Inflammatory macrophage treated with lipopolysaccharide for 4 hours (primary cell): ENCODE results near the gene CTNNA2.
A peak's percentile ranks its signal among the peaks of the same experiment; 100 is the strongest.

Source experiments
- DNase-seq: peaks from one replicate; pipeline ENCODE4 v3.0.0-alpha.2; 2020

CTNNA2 gene

DNA sequence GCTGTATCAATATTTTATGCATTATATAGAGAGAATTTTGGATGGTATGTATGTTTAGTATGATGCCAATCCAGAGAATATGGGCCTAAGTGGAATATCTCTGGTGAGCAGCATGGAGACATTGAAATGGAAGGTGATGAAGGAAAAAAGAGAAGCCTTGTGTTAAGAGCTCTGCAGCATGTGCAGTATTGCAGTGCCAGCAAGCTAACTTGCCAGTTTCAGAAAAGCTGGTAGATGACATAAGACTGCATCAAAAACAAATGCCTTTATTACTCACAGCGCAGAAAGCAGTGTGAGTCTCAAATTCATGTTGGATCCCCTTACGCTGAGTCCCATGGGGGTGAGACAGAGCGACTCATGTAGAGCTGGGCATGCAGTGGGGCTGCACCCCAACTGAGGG lies 280.2 kb downstream of the CTNNA2 start:
- DNase-seq: no peak

DNA sequence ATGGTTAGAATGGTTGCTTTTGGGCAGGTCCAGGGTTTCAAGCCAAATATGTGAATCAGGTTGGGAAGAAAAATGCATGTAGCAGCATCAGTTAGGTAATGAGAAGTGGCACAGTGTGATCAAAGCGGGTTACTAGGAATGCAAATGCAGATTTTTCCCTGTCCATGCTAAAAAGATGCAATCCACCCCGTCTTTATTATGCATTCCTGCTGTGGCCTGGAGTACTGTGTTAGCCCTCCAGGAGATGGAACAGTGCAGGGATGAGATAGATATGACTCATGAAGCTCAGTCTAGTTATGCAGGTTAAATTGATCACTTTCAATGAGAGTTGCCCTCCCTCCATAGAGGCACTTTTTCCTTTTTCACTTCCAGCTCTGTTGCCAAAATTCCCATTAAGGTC lies 283.8 kb downstream of the CTNNA2 start:
- no peak for DNase-seq

DNA sequence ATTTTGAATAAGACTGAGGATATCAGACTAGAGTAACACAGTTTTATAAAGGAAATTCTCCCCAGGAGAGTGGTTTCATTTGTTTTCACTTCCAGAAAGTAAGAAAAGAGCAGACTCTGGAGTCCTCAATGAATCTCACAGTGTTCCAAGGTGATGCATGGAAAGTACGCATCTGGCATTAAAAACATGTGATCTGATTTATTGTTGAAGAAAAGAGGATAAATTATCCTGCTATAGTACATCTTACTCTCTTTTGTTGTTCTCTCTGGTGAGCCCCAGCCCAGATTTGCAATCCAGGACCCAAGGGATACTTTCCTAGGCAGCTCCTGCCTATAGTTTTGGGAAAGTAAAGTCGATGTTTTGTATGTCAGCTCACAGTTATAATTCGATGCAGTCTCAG lies 285.9 kb downstream of the CTNNA2 start:
- no peak for DNase-seq

DNA sequence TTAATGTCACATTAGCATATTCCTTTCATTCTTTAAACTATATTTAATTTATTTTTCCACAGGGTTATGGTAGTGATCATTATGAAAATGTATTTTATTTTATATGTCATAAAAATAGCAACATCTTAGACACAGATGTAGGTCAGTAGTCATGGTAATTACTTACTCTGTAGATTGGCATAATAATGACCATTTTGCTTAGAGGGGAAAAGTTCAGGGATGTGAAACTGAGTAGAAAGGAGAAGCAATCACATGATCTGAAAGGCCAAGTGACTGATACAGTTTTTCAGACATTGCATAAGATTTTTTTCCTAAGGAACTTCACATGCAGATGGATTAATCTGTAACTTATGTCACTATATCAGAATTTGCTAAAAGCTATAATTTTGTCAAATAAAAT lies 286.9 kb downstream of the CTNNA2 start:
- DNase-seq: peak; percentile 21

DNA sequence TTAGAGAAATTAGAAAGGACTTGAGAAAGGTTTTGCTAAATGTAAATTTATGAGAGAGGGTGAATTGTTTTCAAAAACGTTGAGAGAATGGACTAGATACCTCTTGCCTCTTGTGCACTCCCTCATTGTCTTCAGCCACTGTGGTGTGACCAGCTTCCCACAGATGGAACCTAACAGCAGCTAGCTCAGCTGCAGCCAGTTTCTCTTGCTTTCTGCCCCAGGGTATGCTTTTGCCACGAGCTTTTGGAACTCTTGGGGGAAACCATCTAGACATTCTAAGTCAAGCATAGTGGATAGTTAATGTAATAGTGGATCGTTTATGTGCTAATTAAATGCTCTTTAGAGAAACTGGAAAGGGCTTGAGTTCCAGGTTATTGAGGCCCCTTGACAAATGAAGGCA lies 288.2 kb downstream of the CTNNA2 start:
- no peak for DNase-seq

DNA sequence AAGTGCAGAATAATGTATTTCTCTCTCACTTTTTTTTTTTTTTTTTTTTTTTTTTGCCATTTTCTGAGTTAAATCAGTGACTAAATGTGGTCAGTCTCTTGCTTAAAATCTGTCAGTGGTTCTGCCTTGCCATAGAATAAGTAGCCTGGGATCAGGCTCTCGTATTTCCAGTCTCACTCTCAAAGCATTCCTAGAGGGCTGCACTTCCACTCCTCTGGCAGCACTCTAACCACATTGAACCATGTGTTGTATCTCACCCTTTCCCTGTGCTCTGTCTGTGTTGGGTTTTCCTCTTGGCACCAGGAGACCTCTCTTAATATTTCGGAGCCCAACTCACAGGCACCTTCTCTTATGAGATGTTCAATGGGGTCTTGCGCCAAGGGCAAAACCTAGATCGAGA lies 304.4 kb downstream of the CTNNA2 start:
- no peak for DNase-seq

DNA sequence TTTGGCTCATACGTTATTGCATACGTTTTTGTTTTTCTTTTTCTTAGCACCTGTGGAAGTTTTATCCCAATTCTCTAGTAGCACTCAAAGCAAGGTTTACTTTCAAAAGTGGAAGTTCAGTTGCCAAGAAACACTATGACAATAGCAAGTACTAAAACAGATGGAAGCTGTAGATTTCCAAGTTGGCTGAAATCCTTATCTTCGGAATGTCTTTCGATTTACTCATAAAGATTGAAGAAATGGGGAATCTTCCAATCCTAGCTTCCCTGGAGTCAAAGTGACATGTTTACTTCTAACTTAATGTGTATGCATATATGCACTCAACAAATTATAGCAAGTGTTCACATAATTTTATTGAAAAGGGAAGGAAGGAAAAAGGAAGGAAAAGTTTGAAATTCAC lies 307.4 kb downstream of the CTNNA2 start:
- no peak for DNase-seq

DNA sequence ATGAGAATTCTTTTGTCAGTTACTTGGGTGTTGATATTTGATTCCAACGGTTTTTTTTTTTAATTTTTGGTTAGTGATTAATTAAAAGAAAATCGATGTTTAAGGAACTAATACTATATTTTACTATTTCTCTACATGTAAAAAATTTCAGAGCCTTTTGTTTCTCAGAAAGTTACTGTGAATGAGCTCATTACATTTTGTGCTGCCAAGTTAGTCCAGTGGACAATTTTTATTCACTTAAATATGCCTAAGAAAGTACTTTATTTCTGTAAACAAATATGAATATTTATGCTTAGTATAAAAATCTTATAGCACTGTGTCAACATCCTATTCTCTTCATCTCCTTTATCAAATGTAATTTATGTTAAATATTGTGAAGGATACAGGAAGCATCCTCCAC lies 309.3 kb downstream of the CTNNA2 start:
- no peak for DNase-seq

DNA sequence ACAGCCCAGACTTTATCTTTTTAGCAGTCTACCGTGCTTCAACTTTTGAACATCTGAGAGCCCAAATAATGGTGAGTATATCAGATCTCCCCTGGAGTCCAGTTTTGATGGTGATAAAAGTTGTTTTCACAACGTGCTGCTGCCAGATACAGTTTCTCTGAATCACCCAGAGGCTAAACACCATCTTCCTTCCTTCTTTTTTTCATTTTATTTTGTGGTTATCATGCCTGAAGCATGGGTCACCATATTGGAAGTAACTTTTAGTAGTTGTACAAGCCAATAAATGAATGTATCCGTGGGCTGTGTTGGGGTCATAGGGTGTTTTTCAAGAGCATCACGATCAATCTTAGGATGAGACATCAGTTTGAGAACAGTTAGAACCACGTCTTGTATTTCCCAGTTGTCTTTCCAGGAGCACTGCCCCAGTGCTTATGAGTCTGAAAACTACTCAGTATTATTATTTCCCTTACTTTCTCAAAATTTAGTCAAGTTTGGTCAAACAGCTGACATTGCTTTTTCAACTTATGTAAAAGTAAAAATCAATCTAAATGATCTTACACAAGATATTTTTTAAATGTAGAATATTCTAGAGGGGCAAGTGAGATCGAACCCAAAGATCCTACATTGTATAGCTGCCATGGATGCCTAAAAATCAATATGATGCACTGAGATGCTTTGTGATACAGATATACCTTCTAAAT lies 311.4 kb downstream of the CTNNA2 start:
- DNase-seq: no peak

DNA sequence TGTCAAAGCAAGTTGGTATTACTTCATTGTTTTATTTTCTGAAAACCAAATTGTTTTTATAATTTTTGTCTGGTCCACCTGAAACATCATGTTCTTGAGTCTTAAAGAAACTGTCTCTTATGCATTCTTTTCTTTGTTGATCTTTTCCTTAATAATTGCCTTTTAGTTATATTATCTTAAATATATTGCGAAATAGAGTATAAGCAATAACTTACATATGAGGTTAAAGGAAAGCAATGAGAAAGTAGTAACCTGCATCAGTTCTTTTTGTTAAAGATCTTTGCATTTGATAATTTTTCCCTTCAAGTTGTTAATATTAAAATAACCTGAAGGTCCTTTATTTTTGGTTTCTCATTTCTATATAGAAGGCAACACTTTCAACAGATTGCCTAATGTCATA lies 315.0 kb downstream of the CTNNA2 start:
- no peak for DNase-seq

DNA sequence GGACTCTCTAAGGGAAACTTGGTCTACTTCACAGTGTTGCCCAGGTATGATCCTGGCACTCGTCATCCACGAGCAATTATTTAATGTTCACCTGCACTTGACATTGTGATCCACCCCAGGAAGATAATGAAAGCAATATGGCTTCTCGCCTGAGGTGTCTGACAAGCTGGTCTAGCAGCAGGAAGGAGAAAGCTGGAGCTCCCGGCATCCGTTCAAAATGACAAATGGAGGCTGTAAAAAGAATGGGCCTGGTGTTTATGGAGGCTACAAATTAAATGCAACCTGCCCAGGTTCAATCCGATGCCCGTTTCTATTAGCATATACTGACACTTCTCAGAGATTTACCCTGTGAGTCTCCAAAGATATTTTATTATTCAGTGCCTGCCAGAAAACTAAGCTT lies 317.6 kb downstream of the CTNNA2 start:
- DNase-seq: no peak

DNA sequence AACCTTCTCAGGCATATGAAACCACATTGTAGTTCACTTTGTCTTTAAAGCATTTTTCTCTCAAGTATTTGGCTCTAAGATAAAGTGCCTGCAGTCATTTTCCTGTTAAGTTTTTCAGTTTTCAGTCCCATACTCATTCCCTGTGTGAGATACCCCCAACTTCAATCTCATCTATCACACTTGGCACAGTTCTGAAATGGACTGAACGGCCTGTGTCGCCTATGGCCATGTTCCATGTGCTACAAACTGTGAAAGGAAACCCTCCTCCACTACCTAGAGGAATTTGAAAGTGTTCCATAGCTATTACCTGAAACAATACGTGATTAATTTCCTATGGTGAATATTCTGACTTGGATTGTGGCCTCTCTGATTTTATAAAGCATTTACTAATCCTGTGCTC lies 319.1 kb downstream of the CTNNA2 start:
- no peak for DNase-seq

DNA sequence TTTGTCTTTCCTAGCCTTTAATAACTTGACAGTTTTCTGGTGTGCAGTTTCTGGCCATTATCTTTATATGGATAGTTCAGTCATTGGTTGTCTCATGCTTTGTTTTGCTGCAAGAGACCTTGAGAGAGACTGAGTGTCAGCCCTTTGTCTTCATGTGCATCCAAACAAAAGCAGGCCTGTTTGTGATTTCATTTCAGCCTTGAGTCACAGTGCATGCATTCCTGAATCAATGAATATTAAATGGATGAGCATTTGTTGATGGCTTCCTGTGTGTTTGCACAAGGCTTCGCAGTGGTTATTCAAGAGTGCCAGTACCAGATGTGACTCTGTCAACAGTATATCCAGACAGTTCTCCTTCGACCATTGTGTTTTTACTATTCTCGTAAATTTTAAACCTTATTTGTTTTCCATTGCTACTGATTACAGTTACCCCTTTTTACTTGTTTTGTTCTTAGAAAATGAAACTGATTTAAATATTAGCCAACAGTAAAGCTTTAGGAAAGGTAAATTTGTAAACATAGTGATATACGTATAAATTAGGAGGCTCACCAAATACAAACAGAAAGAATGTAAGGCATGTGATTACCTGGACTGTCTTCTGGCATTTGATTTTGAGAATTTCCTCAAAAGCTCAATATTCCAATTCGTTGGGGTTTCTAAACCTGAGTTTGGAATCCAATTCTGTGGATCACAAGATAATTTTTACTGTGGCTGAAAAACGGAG lies 319.8 kb downstream of the CTNNA2 start:
- DNase-seq: no peak

DNA sequence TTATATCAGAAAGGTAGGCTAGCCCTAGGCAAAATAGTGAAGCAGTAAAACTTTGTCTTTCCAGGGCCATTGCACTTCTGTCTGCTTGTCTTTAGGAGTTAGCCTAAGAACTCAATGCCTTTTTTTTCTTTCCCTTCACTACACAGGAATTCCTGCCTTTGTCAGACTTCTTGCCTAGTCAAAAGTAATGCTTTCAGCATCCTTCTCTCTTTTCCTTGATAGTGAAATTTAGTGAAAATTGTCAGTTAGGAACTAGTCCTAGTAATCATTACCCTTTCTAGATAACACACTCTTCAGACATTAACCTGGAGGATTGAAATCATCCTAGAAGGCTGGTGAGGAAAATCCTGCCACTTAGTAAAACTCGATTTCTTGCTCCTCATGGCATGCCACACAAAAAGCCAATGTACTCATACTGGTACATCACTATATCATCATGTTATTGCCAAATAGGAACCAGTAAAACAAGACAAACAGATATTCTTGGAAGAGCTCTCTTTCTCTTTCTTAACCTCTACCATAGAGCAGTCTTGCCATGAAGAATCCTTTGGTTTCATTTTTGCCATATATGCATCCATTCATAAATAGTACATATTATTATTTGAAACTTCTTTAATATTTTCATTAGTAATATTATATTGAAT lies 320.5 kb downstream of the CTNNA2 start:
- no peak for DNase-seq

DNA sequence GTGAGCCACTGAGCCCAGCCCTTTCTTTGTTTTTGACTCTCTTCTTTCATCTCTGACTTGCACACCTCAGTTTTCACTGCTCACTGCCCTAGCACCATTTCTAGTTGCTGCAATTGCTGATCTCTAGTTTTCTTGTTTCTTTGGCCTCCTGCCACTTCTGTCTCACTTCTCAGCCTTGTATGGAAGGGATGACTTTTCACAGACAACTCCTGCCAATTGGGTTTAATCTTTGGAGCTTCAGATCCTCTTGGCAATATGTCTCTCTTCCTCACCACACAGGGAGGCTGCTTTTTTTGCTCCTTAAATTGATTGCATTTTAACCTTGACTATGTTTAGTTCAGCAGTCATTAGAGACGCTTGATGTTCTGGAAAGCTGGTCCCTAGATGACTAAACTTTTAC lies 323.1 kb downstream of the CTNNA2 start:
- DNase-seq: no peak

DNA sequence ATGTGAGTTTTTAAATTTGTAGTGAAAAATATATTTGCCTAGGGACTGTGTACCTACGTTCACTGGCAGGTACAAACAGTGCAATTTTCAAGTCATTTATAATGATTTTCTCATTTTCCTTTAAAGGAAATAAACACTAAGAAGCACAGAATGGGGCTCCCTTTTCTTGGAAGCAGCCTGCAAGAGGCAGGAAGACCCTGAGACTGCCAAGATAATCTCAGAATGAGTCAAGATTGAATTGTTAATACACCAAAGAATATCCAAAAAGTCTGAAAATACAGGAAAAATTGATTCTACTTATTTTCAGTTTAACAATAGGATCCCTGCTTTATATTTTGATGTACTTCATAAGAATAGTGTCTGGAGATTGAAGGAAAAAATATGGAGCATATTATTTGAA lies 331.2 kb downstream of the CTNNA2 start:
- DNase-seq: no peak

DNA sequence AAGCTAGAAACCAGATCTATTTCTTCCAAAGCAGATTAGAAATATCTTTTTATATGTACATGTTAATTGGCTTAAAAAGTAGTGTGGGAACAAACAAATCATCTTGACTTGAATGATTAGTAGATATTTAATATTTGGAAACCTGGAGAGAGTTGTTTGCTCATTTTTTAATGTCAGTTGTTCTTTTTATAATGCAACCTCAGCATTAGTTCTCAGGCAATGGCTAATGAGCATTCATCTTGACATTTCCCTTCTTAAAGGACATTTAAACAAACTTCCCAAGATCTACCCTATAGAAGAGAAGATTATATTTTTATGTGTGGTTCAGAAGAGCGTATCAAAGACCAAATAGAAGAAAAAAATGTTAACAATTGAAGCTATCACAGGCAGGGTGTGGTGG lies 334.0 kb downstream of the CTNNA2 start:
- DNase-seq: no peak

DNA sequence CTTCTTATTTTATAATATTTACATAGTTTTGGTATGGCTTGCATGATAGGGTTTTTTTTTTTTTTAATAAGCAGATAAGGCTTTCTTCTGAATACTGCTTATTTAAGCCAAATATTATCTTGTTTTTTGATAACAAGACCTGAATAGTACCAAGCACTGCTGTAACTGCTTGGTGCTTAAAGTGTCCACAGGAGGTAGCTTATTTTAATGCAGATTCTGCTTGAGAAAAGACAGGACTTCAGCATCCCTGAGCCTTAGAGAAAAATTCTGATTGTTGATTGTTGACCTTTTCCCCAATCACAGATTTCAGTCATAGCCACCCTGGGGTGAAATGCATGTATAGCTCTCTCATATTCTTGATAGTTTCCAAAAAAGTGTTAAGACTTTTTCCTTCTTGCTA lies 336.4 kb downstream of the CTNNA2 start:
- DNase-seq: no peak

DNA sequence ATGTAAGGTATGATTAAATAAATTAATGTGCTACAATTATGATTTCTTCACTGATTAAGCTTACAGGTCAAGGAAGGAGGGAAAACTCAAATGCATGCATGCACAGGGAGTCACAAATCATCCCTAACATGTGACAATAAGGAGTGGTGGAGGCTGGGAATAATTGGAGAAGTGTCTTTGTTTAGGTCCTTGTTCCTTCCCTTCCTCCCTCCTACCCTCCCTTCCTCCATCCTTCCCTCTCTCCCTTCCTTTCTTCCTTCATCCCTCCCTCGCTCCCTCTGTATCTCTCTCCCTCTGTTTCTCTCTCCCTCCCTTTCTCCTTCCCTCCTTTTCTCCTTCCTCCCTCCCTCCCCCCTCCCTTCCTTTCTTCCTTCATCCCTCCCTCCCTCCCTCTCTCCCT lies 337.1 kb downstream of the CTNNA2 start:
- no peak for DNase-seq

DNA sequence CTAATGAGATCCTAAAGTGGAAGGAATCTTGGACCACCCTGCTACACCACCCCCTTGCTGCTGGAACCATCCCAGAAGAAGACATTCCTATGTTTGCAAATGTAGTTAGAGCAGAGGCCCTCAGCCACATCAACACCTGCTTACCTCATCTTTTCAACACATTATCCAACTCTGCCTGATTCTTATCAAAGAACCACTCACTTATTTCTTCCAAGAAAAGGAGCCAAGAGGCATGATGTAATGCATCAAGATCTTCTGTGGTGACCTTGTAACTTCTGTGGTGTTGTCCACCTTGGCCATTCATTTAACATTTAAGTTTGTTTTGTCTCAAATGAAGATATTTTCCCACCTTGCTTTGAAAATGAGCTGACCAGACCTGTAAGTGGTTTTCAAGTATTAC lies 338.1 kb downstream of the CTNNA2 start:
- no peak for DNase-seq

DNA sequence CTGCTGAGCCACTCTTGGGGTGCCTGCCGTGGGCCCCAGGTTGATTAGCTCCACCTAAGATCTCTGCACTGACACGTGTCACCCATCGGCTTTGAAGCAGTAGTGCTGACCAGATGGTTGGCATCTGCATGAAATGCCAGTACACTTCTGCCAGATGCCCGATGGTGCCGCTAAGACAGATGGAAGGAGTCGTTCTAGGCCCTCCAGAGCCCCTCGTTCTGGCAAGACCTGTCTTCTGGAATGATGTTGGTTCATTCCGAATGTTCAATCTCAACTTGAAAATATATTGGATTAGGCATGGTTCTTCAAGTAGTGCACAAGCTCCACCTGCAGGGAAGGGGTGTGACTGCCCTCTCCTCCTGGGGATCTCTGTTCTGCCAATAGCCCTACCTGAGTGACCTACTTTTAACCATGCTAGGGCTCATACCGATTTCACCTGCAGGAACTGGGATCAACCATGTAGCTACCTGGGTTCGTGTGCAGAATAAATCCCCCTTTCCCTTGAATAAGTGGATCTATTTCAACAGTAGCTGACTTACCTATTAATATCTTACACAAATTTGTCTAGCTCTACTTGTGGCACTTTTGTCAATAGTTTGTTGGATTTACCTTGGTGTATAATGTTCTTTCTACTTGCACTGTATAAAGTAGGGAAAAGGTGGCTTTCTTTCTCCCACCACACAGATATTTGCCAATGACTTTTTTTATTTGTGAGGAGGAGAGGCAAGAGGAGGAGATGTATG lies 342.6 kb downstream of the CTNNA2 start:
- DNase-seq: no peak

DNA sequence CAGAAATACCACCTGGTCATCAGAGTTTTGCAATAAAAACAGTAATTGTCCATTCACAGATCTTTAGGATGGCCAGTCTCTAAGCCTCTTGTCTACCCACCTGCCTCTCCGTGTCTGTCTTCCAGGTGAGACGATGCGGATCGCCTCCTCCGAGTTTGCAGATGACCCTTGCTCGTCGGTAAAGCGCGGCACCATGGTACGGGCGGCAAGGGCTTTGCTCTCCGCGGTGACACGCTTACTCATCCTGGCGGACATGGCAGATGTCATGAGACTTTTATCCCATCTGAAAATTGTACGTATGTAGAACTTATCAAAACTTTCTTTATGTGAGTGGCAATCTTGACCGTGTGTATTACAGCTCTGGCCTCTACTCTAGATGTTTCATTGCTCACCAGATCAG lies 345.0 kb downstream of the CTNNA2 start:
- DNase-seq: no peak

DNA sequence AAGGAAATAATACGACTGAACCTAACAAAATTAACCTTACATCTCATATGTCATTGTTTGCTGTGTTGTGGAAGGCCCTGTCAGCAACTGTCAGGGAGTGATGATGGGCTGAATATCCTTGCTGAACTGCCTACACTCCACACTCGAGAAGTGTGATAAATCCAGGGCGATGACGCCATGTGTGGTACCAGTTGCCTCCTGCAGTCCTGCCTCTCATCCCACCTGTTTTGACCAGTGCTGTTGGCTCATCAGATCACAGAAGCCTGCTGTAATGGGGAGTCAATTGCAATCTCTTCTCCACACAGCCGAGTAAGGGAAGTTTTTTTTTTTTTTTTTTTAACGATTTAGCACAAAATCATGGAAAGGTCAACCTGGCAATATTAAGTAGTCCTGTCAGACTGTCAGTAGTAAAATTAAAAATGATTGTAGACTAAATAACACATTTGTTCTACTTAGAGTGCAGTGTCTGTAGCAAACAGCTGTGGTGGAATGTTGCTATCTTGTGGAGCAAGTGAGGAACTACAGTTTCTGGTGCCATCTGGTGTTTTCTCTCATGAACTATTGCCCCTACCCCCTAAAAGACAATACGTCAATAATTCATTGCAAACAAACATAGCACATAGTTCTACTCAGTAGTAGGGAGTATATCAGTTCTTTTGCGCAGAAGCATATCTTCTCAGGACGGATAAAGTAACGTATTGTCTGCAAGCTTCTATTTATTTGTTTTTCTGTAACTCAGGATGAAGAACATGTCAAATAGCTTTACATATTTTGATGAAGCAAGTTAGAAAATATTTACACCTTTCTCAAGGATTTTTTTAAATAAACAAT lies 347.6 kb downstream of the CTNNA2 start:
- DNase-seq: no peak
